Astrocyte of the hippocampus (primary cell): ENCODE results near the gene OR52J3.
"Not testable (repeated sequence)": the region's sequence is repeated elsewhere in the genome, so short reads cannot be mapped to it uniquely, and the experiment has no call there.

ENCODE experiments used
- DNase-seq: peaks from one replicate; pipeline ENCODE4 v3.0.0; 2011; ENCODE audit warnings: low read depth, low spot score

OR52J3 gene

GRCh38 chr11:5046226-5046625, at the start of gene OR52J3:
Gene OR52J3, plus strand, starts transcription at chr11:5046526. Its CDS starts 0 bp downstream, at chr11:5046526.
- DNase-seq: no peak

GRCh38 chr11:5004424-5005274, 41.7 kb upstream of the OR52J3 start:
- DNase-seq: peak; percentile 72

GRCh38 chr11:5007561-5007960, 38.8 kb upstream of the OR52J3 start:
- no peak for DNase-seq

DNA sequence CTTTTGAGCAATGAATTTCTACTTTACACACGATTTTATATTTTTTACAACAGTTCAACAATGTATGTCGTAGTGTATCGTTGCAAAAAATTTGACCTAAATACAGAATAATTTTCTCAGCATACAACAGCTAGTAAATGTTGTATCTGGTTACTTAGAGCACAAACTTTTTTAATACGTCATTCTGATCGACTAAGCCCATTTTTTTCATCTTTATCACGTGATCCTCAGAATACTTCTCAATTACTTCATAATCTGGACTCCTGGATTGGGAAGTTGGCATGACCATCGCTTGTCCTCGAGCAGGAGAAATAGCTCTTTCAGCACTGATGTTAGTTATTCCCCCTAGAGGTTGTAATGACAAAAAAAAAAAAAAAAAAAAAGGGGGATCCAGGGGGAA, 35.1 kb upstream of the OR52J3 start:
- DNase-seq: no peak

DNA sequence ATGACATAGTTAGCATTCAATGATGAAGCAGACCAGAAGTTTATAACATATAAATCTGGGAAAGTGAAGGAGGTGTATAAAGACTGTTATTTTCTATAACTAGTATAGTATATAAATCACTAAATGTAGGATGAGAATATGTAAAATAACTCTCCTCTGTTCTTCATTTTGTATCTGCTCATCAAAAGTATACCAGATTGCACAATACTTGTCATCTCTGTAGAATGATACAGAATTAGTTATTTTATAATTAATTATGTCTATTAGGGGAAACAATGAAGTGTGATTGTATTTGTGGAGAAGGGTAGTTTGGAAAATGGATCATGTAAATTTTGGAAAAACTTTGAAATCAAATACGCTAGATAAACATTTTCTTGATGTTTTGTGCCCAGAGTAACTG, 33.3 kb upstream of the OR52J3 start:
- DNase-seq: no peak

DNA sequence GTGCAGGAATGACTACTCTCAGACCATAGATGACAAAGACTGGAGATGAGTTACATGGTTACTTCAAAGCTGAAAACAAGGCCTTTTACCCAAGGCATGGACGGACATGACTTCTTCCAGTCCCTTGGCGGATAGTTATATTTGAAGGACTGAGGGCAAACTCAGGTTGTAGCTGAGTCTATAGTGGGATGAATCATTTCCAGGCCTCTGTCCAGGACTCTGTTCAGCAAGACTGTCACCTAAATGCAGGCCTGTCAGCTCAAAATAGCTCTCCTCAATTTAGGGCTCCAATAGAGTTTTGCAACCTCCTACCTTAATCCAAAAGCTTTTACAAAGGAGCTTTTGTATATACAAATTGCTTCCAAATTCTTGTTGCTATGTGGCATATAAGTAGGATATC, 24.3 kb upstream of the OR52J3 start:
- DNase-seq: no peak

- DNase-seq: no peak
Observed at GRCh38 chr11:5036669-5037068, 9.7 kb upstream of the OR52J3 start.

DNA sequence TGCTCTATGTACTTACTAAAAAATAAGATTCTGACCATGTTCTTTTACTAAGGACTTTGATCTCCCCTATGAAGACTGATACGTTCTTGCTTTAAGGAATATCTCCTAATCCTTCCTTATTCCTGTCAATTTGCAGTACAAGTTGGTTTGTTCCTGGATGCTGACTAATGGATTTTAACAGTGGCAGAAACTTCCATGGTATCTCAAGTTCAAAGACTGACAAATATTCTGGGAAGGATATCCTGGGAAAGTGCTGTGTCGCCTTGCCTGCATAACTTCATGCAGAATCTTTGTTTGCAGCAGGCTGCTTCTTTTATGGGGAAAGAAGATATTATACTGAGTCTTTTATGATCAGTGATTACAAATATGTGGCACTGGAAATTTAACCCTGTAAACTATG, 8.4 kb upstream of the OR52J3 start:
- no peak for DNase-seq

GRCh38 chr11:5038341-5038740, 8.0 kb upstream of the OR52J3 start:
- DNase-seq: no peak

DNA sequence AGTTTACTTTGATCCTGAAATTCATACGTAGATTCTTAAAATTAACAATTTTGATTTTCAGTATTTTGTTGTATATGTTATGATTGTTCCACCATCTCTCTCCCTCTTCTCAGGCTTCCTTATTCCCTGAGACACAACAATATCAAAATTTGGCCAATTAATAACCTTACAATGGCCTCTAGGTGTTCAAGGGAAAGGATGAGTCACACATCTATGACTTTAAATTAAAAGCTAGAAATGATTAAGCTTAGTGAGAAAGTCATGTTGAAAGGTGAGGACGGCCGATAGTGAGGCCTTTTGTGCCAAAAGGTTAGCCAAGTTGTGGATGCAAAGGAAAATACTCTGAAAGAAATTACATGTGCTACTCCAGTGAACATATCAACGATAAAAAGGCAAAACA, 5.5 kb upstream of the OR52J3 start:
- DNase-seq: no peak

GRCh38 chr11:5042091-5042490, 4.2 kb upstream of the OR52J3 start:
- DNase-seq: no peak

- DNase-seq: peak; percentile 3
Observed at GRCh38 chr11:5043380-5043779, 2.9 kb upstream of the OR52J3 start.

DNA sequence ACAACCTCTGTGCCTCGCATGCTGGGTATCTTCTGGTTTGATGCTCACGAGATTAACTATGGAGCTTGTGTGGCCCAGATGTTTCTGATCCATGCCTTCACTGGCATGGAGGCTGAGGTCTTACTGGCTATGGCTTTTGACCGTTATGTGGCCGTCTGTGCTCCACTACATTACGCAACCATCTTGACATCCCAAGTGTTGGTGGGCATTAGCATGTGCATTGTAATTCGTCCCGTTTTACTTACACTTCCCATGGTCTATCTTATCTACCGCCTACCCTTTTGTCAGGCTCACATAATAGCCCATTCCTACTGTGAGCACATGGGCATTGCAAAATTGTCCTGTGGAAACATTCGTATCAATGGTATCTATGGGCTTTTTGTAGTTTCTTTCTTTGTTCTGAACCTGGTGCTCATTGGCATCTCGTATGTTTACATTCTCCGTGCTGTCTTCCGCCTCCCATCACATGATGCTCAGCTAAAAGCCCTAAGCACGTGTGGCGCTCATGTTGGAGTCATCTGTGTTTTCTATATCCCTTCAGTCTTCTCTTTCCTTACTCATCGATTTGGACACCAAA, 516 bp downstream of the OR52J3 start:
- no peak for DNase-seq

GRCh38 chr11:5058679-5059078, 12.4 kb downstream of the OR52J3 start:
- not testable (repeated sequence) for DNase-seq

DNA sequence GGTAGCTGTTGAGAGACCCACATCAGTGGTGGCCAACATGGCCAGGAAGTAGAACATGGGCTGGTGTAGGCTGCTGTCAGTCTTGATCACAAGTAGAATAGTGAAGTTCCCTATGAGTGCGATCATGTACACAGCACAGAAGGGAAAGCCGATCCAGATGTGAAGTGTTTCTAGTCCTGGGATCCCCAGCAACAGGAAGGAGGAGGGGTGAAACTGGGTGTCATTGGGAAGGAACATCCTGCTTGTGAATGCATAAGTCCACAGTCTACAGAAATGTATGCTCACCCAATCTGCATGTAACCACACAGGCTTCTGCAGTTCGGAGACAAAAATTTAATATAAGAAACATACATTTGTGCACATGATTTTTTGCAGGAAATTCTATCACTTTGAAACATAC, 13.1 kb downstream of the OR52J3 start, which contains the start of gene OR52E2:
TSS of gene OR52E2 (minus strand) at position 237 of the 400 bp plus-strand sequence. CDS start at position 237, 0 bp downstream.
- no peak for DNase-seq

GRCh38 chr11:5065027-5065426, 18.7 kb downstream of the OR52J3 start:
- no peak for DNase-seq

DNA sequence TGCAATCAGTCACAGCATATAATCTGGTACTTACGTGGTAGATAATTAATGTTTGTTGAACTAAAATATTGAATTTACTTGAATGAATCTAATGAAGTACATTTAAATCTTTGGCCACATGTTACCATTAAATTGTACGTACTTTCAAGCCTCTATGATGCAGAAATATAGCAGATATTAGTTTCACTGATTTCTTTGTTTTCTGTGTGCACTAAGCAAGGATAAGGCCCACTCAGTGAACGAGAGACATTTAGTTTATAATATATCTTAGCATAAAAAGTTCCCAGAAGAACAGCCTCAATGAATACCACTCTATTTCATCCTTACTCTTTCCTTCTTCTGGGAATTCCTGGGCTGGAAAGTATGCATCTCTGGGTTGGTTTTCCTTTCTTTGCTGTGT, 22.9 kb downstream of the OR52J3 start, which contains the start of gene OR52E1:
TSS of gene OR52E1 (plus strand) at position 301 of the 400 bp plus-strand sequence.
- no peak for DNase-seq

DNA sequence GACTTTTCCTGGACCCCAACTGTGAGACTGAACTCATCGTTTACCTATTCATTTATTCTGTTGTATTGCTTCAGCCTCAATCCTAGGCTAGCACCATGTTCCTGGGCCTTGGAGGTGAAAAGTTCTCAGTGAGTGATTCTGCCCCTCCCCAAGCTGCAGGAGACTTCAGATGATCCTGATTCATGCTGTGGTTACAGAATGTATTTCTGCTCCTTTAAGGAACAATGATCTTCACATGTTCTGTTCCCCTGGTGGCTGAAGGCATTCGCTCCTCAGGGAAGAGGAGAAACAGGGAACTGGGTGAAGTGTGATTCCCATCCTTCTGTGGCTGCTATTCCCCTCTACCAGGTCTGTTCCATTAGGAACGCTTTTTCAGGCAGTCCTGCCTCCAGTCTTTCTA, 25.5 kb downstream of the OR52J3 start:
- DNase-seq: no peak

DNA sequence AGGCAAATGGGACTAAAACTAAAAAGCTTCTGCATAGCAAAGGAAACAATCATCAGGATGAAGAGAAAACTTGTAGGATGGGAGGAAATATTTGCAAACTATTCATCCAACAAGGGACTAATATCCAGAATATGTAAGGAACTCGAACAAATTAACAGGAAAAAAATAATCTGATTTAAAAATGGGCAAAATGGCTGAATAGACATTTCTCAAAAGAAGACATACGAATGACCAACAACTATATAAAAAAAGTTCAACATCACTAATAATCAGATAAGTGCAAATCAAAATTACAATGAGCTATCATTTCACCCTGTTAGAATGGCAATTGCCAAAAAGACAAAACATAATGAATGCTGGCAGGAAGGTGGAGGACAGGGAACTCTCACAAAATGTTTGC, 35.1 kb downstream of the OR52J3 start:
- no peak for DNase-seq

- DNase-seq: no peak
Observed at GRCh38 chr11:5083602-5084001, 37.3 kb downstream of the OR52J3 start.

GRCh38 chr11:5088556-5088955, 42.2 kb downstream of the OR52J3 start:
- no peak for DNase-seq

DNA sequence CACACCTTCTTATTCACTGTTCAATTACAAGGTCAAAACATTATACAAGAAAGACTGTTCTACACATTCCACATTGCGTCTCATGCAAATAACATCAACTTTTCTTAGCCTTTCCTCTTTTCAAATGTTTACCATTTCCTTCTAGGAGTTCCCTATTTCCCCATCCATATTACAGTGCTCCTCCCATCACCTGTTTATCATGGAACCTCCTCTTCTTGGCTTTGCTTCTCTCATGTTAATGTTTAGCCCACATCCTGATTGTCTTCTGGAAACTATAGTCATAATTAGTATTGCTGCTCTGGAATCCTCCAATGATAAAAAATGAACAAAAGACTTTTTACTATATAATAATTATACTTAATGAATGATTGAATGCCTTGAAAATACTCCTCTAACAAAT, 44.3 kb downstream of the OR52J3 start:
- no peak for DNase-seq
